HG03521 (cell line): ENCODE results near the gene ATG16L1.

Experiments
- ATAC-seq: cut with Tn5 transposase; IDR thresholded peaks from one replicate; pipeline ENCODE4 v1.9.1; 2021; ENCODE audit warnings: mild to moderate bottlenecking, moderate library complexity; ENCODE audit not compliant: unreplicated experiment

The ATG16L1 gene

DNA sequence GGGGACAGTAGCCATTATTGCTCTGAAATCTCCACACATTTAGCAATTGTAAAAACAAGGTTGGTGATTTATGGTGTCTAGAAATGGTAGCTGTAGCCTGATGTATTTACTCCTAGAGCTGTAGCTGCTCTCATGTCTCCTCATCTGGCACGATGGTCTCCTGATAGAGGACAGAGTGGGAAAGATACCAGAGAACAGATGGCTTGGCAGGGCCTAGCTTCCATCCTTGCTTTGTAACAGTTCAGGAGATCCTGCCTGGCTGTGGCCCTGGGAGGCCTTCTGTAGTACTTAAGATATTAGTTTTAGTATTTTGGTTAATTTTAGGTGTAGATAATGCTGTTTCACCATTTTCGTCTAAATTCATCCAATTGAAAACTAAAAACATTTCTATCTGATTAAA, 6.7 kb downstream of the ATG16L1 start:
- ATAC-seq, result no peak

DNA sequence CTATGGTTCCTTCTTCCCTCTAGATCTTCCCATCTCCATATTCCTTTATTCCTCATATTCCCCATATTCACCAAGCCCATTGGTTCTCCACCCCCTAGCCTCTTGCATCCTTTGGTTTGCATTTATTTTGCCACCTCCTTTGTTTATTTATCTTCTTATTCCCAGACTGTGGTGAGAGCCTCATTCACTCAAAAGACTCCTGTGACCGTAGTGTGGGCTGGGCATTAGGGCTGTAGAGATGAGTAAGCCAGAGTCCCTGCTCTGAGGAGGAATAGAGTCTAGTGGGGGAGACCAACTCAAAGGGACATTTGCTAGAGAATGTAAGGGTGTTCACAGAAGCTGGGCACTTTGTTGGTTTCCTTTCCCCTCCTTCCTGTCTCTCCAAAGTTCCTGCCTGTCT, 8.3 kb downstream of the ATG16L1 start:
- ATAC-seq, result no peak

DNA sequence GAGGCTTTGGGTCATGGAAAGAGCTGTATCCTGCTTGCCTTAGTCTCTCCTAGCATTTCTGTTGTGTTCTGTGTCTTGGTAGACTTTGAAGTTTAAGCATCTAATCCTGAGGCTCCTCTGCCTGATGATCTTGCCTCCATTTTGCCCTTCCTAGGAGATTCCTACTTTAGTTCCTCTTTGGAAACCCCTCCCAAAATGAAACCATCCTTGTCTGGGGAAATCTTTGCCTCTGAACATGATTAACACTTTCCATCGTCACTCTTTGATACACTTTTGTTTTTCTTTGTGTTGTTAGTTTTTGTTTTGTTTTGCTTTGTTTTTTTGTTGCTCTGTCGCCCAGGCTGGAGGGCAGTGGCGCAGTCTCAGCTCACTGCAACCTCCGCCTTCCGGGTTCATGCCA, 9.2 kb downstream of the ATG16L1 start:
- no peak for ATAC-seq

DNA sequence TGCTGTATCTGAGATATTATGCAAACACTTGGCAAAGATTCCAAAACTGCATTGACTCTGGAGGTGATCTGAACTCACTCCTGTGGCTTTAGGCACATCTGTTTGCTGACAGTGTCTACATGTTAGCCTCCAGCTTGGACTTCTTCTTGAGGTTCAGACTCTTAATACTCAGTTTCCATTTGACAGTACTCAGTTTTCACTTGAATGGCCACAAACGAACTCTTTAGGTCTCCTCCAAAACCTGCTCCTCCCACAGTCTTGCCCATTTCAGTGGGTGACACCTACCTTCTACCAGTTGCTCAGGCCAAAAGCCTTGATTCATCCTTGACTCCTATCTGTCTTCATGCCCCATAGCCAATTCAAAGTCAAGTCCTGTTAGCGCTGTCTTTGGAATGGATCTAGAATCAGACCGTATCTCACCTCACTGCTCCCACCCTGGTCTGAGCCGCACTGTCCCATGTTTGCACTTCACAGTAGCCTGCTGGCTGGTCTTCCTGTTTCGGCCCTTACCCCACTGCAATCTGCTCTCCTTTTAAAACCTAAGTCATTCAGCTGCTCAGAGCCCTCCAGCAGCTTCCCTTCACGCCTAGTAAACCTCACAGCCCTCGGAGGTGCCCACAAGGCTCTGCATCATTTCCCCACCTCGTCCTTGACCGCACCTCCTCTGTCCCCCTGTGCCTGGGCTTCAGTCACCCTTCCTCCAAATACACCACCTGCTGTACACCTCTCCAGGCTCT, 10.5 kb downstream of the ATG16L1 start:
- ATAC-seq, result no peak

DNA sequence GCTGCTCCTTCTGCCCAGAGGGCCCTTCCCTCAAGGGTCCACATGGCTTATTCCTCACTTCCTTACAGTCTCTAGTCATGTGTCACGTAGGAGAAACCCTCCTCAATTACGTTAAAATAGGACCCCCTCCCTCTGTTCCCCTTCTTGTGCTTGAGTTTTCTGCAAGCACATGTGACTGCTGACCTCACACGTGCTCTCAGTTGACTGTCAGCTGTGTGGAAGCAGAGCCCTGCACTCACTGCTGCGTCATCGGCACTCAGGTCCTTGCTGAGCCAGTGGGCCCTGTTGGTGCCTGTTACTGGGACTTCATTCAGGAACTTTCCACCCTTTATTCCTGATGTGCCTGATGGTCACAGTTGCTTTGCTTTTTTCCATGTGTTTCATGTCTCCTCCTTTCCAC, 11.1 kb downstream of the ATG16L1 start:
- ATAC-seq, result no peak

DNA sequence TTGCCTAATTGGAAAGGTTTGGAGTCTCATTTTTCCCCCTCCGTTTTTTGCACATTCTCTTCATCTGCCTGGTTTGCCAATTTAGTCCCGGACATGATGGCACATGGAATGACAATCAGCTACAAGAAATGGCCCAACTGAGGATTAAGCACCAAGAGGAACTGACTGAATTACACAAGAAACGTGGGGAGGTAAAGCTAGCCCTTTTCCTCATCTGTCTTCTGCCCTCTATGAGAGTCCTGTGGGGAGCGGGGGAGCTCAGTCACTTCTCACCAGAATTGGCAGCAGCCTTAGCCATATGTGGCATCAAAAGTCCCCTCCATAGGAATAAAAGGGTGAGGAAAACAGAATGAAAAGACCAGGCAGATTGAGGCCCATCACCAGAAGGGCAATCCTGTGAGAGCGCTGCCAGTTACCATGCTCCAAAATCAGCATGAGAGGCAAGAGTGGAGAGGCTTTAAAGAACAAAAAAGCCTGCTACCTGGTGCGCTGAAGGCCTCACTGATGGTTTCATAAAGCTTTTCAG, 11.6 kb downstream of the ATG16L1 start:
- no peak for ATAC-seq

DNA sequence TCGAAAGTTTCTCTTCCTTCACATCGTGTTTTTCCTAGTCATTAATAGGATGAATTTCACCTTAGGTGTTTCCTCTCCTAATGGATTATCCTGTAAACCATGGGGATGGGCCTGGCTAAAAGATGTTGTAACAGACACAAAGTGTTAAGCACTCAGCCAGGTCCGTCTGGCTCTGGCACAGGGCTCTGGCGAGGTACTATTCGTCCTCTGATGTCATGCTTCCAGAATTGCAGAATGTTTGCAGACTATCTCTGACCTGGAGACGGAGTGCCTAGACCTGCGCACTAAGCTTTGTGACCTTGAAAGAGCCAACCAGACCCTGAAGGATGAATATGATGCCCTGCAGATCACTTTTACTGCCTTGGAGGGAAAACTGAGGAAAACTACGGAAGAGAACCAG, 13.2 kb downstream of the ATG16L1 start:
- ATAC-seq, result no peak

DNA sequence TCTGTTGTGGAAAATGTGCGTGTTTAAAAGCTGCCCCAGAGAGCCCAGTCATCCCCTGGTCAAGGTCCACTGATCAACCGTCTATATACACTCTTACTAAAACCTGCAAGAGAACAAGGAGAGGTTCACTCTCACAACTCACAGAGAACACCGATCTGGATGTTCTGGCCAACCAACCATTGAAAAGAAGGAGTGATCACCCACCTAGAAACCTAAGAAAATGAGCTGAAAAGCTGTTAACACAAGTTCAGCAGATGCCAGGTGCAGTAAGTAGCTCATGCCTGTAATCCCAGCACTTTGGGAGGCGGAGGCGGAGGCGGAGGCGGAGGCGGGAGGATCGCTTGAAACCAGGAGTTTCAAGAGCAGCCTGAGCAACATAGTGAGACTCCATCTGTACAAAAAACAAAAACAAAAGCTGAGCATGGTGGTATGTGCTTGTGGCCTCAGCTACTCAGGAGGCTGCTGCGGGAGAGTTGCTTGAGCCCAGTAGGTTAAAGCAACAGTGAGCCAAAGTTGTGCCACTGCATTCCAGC, 14.5 kb downstream of the ATG16L1 start:
- ATAC-seq, result no peak

DNA sequence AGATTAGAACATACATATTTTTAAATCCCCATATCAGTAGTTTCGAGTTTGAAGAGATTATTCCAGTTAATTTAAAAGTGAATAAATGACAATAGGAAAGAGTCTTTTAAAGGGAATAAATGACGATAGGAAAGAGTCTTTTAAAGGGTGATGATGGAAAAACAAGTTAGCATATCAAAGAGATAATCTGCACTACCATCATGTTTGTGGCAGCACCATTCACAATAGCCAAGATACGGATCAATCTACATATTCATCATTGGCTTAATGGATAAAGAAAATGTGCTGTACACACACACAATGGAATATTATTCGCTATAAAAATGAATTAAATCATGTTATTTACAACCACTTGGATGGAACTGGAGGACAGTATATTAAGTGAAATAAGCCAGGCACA, 15.0 kb downstream of the ATG16L1 start:
- no peak for ATAC-seq

DNA sequence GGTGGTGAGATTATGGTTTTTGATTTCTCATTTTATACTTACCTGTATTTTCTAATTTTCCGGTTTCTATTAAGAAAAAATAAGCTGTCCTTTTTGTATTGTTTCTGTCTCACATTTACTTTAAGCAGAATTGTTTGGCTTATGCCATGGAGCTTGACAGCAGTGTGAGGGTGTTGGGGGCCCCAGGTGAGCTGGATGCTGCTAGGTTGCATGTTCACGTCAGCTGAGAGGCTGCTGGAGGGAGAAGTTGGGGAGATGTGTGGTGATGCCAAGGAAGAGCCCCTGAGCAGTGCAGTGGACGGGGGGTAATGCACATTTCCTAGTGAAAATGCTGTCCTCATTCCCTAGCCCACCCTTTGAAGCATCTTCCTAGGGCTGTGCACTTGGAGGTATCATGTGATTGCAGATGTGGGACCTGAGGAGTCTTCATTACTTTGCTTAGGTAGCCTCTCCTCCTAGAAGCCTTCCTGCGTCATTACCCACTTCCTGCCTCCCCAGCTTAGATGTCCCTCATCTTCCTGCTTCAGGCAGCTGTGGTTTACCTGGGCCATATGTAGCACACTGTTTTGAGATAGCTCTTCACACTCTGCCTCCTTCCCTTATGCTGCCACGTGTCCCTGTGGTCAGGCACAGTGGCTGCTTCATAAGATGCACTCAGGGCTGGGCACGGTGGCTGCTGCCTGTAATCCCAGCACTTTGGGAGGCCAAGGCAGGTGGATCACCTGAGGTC, 16.2 kb downstream of the ATG16L1 start:
- ATAC-seq, result peak; percentile 70

DNA sequence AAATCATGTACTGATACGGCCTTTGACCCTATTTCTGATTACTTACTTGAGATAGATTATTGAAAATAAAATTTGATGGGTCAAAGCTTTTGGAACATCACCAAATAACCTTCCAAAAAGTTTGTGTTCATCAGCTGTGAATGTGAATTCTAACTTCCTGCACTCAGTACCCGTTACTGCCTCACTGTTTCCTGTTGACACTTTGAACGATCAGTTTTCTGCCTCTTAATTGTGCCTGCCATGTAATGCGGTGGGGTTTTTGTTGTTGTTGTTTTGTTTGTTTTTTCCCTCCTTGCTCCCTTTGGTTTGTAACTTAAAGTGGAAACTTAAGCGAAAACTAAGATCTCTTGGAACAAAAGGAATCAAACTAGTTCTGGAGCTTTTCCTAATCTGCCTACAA, 18.9 kb downstream of the ATG16L1 start:
- no peak for ATAC-seq

DNA sequence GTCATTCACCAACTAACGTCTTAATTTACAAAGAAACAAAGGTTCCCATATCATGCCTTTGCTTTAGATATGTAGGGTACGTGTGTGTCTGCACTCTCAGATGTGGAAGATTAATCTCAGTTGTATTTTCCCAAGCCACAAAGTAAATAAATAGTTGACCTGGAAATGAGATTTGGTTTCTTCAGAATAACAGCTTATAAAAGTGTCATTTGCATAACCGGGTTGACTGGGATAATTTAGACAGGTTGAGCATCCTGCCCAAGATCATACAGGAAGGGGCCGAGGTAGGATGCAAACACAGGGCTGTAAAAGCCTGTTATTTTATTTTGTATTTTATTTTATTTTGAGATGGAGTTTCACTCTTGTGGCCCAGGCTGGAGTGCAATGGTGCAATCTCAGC, 19.5 kb downstream of the ATG16L1 start:
- no peak for ATAC-seq

DNA sequence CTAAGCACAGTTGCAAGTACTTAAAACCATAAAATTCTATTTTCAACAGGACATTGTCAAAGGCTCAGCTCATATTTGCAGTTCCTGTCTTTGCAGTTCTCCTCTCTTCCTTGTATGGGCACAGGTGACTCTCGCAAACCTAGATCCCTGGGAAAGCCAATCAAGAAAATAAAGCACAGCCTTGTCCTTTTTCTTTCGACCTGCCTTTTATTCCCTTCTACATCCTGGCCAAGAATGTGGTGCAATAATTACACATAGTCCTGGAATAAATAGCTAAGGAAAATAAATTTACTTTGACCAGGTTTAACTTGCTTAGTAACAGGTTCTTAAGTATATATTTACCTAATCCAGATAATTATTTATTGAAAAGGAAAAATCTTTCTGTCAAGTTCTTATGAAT, 20.2 kb downstream of the ATG16L1 start:
- ATAC-seq, result no peak

DNA sequence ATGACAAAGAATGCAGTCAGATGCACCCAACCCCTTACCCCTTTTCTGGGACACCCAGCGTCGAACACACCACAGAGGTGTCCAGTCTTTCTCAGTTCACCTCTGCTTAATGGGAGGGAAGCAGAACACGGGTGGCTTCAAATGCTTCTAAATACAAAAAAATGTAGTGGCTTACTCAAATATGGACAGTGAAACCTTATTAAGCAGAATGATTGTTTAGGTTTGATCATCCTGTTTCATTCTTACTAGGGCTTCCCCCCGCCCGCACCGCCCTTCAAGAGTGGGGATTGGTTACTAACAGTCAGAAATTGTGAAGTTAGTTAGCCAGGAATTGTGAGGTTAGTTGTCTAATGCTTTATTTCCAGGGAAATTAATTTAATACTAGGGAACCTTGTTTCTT, 21.6 kb downstream of the ATG16L1 start:
- no peak for ATAC-seq

DNA sequence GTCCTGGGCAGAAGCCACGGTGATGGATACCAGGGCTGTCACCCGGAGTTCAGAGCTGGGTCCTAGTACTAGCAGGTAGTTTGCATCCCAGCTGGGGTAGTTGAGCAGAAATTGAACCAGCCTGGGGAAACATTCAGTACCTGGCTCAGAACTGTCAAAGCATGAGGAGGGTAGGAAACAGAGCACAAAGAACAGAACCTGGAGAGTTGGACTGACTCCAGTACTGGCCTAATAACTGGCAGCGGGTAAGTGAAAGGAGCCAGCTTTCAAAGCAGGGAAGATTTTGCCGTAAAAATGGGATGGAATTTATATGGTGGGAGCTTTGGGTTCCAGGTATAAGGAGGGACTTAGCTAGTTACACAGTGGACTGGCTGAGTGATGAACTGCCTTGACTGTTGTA, 23.8 kb downstream of the ATG16L1 start:
- no peak for ATAC-seq

DNA sequence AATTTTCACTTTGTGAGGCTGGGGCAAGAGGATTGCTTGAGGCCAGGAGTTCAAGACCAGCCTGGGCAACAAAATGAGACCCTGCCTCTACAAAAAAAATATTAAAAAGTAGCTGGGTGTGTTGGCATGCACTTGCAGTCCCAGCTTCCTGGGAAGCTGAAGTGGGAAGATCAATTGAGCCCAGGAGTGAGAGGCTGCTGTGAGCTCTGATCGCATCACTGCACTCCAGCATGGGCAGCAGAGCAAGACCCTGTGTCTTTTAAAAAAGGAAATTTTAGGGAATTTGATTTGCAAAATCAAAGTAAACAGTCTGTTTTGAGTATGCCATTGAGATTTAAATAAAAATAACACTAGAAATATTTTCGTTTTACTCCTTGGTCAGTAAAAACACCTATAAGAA, 27.4 kb downstream of the ATG16L1 start:
- ATAC-seq, result no peak

DNA sequence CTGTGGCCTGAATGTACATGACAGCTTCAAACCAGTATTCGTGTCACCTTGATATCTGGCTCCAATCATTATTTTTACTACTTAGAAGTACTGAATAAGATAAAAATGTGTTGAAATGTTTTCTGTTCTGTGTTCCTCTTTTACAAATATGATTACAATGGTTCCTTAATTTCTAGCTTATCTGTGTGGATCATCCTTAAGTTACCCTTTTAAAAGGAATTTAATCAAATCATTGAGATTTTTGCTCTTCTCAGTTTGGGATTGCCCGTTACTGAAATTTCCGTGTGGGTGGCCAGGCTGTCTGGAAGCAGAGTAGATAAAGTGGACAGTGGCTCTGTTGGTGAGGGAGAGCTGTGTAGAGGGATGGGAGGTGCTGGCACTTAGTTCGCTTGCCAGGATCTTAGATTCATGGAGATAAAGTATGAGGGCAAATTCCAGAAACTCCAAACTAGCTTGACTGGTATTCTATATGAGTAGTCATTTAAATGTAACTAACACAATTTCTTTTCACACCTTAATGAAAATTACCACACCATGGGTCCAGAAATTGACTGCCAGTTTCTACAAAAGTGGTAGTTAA, 28.7 kb downstream of the ATG16L1 start:
- no peak for ATAC-seq

DNA sequence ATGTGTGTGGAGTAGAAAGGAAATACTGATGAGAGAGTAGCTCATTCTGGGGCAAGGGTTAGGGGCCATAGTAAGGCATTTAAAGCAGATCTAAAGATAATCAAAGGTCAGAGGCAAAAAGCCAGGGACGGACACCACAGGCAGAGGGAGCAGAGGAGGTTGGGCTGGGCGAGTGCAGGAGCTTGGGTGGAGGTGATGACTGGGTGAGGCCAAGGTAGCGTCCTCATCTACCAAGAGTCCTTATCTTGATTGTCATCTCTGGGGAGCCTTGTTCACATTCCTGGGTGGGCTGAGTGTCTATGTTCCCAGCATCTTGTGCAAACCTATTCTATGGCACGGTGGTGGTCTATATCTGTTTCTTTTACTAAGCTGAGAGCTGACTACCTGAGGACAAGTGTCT, 30.1 kb downstream of the ATG16L1 start:
- ATAC-seq, result no peak

DNA sequence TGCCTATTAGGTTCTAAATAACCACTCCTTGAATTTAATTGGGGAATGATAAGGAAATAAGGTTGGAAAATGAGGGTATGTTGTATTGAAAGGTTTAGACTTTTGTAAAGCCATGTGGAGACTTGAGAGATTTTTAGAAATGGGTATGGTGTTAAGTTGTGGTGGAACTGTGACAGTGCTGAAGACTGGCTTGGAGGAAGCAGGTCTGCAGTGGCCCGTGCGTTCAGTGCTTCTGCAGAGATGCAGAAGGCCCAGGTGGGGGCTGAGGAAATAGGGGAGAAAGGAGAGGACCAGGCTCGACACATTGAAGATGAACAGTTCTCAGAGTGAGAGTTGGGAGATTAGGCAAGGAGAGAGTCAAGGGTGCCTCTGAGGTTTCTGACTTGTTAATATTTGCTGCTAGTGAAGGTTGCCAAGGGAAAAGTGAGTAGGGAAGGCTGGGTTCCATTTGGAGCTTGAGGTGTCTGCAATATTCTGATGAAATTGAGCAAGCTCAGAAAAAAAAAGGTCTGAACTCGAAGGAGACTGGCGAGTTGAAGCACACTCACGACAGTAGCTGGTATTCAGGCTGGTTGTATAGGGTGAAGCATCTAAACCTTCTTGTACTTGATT, 30.6 kb downstream of the ATG16L1 start:
- ATAC-seq, result no peak

DNA sequence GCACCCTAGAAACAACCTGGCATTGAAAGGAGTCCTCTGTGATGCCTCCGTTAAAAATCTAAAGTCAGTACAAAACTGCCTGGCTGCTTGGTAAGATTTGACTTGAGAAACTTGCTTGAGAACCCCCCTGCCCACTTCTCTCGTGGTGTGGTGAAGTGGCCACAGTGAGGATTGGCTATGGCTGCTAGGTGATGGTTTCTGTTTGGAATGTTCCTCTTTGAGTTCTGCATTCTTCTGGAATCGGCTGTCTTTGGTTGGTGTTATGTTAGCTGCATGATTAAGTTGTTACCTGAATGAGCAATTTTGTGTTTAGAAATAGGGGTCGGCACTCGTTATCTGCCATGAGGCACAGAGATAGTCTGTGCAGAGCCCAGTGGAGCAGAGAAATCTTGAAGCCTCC, 34.4 kb downstream of the ATG16L1 start:
- ATAC-seq, result no peak

DNA sequence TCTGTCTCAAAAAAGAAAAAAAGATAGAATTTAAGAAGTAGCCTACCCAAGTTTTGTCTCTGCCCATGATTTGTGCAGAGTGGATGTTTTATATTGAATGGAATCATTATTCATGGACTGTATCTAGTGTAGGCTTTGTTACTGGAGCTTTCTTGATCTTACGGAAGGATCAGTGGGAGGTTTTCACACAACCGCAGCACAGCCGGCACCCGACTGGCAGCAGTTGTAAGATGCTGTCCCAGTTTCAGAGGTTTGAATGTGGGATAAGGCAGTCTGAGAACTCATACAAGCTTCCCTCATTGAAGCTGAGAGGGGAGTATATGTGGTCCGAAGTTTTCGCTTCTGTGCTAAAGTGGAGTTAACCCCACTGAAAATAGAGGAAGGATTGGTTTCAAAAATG, 36.4 kb downstream of the ATG16L1 start:
- ATAC-seq, result no peak
